Esophagus muscularis mucosa (tissue), 4 donors: ENCODE measurements around the gene SLC35F3. TPM values are rescaled to one million over a fixed set of nuclear protein-coding genes. Genes with fewer than 3 reads are reported as not detected.

Experiments used
- DNase-seq: peaks from one replicate; pipeline ENCODE4 v3.0.0-alpha.2; 2017; ENCODE audit errors: extremely low spot score
- H3K27ac ChIP-seq, 4 donors: fragments of 200-600 bp; sonication (generic); replicated peaks in 1 of 4; 1 replicate in 3 of 4; 2 replicates in 1 of 4; pipeline ENCODE4 v1.5.1; 2016 to 2019; ENCODE audit warnings: mild to moderate bottlenecking in 1 of 4
- H3K27me3 ChIP-seq, 4 donors: fragments of 200-600 bp; sonication (generic); one replicate each; pipeline versions ENCODE4 v1.5.1 to v1.6.0; 2016 to 2019
- H3K36me3 ChIP-seq, 4 donors: fragments of 200-600 bp; sonication (generic); one replicate each; pipeline ENCODE4 v1.5.1; 2016 to 2019
- H3K4me1 ChIP-seq, 4 donors: fragments of 200-600 bp; sonication (generic); one replicate each; pipeline ENCODE4 v1.5.1; 2016 to 2019
- H3K4me3 ChIP-seq, 4 donors: fragments of 200-600 bp; sonication (generic); 1 replicate in 2 of 4; 2 replicates in 2 of 4; pipeline ENCODE4 v1.5.1; 2016 to 2019; ENCODE audit warnings: mild to moderate bottlenecking in 4 of 4, moderate library complexity in 1 of 4
- H3K9me3 ChIP-seq, 4 donors: fragments of 200-600 bp; sonication (generic); 1 replicate in 3 of 4; 2 replicates in 1 of 4; pipeline ENCODE4 v1.5.1; 2016 to 2019
- CTCF ChIP-seq, 3 experiments: fragments of 200-600 bp in 2 of 3; fragments of 450-650 bp in 1 of 3; sonication (generic) in 2 of 3; IDR thresholded peaks; one replicate each; pipeline ENCODE4 v1.5.1; 2017 to 2019; ENCODE audit warnings: antibody characterized with exemption in 3 of 3, mild to moderate bottlenecking in 2 of 3, moderate library complexity in 1 of 3
- EP300 ChIP-seq: sonication (generic); formaldehyde crosslinking; IDR thresholded peaks from one replicate; pipeline ENCODE4 v1.6.1; 2017; ENCODE audit warnings: antibody characterized with exemption
- POLR2A ChIP-seq: fragments of 450-650 bp; IDR thresholded peaks from one replicate; pipeline ENCODE4 v1.6.1; 2017; ENCODE audit warnings: antibody characterized with exemption, moderate library complexity, mild to moderate bottlenecking, low read depth
- POLR2AphosphoS5 ChIP-seq, 2 donors: sonication (generic); formaldehyde crosslinking; IDR thresholded peaks; one replicate each; pipeline ENCODE4 v1.6.1; 2017; ENCODE audit warnings: antibody characterized with exemption in 2 of 2
- WGBS: methylation state at CpG from one replicate; pipeline ENCODE4 v1.1.5; 2018; 5-methylcytosine and 5-hydroxymethylcytosine counted together
- intact Hi-C: fragments of 100-400 bp; cut with DNase I; formaldehyde crosslinking; loops from one replicate; pipeline ENCODE4 v1.15.1; 2023
- total RNA-seq, 4 donors: library from RNA; depleted of rRNA; stranded (reverse); fragments of >200 nt; gene quantifications; one replicate each; pipeline versions ENCODE4 v1.1.0 to v1.2.1, GENCODE V29; 2016

The SLC35F3 gene
- total RNA-seq, 4 donors from 2014 or later, result 0.34 TPM; not detected in 3

- TF ChIP-seq POLR2A (no peak), CTCF (IDR thresholded peaks at IDR 0.05) (peak; percentile 35 to 77 (median 59))
- 24% methylated on average over 20 of the region's 20 CpGs for WGBS
- peak overlapping the region; percentile 16 to 43 (median 39) for H3K4me3 ChIP-seq
- no peaks in the 10 kb centered on the region for H3K36me3 ChIP-seq
- H3K27ac ChIP-seq, result no peak overlapping the region
- intact Hi-C loops, result no loop called here
- peak; percentile 91 for DNase-seq
- peaks cover 3 to 8% (median 5%) of the 10 kb centered on the region in 4 donors for H3K4me1 ChIP-seq
- peaks cover 0 to 37% (median 0%) of the 10 kb centered on the region in 4 donors for H3K27me3 ChIP-seq
- no peaks in the 10 kb centered on the region for H3K9me3 ChIP-seq
Observed at GRCh38 chr1:234326497-234327366, 422.3 kb downstream of the SLC35F3 start.

GRCh38 chr1:234327577-234328164, 423.2 kb downstream of the SLC35F3 start:
- Histone ChIP-seq H3K4me1 (peaks cover 3 to 8% (median 5%) of the 10 kb centered on the region in 4 donors), H3K27ac (no peak overlapping the region), H3K36me3 (no peaks in the 10 kb centered on the region), H3K9me3 (no peaks in the 10 kb centered on the region), H3K4me3 (no peak overlapping the region), H3K27me3 (peaks cover 0 to 40% (median 0%) of the 10 kb centered on the region in 4 donors)
- intact Hi-C loops, result no loop called here
- DNase-seq, result peak; percentile 34
- 88% methylated on average over 9 of the region's 9 CpGs for WGBS
- TF ChIP-seq EP300, result no peak
- no peak for TF ChIP-seq CTCF (IDR thresholded peaks at IDR 0.05)
- no peak for TF ChIP-seq POLR2AphosphoS5 (IDR thresholded peaks at IDR 0.05)
- no peak for TF ChIP-seq POLR2A

GRCh38 chr1:234330843-234331215, 426.4 kb downstream of the SLC35F3 start:
- DNase-seq, result peak; percentile 75
- 86% methylated on average over 4 of the region's 4 CpGs for WGBS
- Histone ChIP-seq H3K27me3 (peaks cover 0 to 15% (median 0%) of the 10 kb centered on the region in 4 donors), H3K4me3 (no peak overlapping the region), H3K36me3 (no peaks in the 10 kb centered on the region), H3K4me1 (peaks cover 3 to 8% (median 5%) of the 10 kb centered on the region in 4 donors), H3K9me3 (peaks cover 0 to 5% (median 0%) of the 10 kb centered on the region in 4 donors), H3K27ac (no peak overlapping the region)
- no peak for TF ChIP-seq POLR2A
- no peak for TF ChIP-seq POLR2AphosphoS5 (IDR thresholded peaks at IDR 0.05)
- TF ChIP-seq CTCF (IDR thresholded peaks at IDR 0.05), result no peak
- TF ChIP-seq EP300, result no peak
- intact Hi-C loops, result no loop called here

- DNase-seq, result peak; percentile 74
- no peak for TF ChIP-seq POLR2AphosphoS5 (IDR thresholded peaks at IDR 0.05)
- TF ChIP-seq POLR2A, result no peak
- no peak for TF ChIP-seq CTCF (IDR thresholded peaks at IDR 0.05)
- no peak for TF ChIP-seq EP300
- 70% methylated on average over 2 of the region's 2 CpGs for WGBS
Observed at GRCh38 chr1:234331507-234331906, 427.0 kb downstream of the SLC35F3 start.

More at GRCh38 chr1:234331507-234331906, 427.0 kb downstream of the SLC35F3 start:
- intact Hi-C loops, result no loop called here
- Histone ChIP-seq H3K36me3 (no peaks in the 10 kb centered on the region), H3K27ac (no peak overlapping the region), H3K4me1 (peaks cover 3 to 6% (median 4%) of the 10 kb centered on the region in 4 donors), H3K4me3 (no peak overlapping the region), H3K27me3 (peaks cover 0 to 9% (median 0%) of the 10 kb centered on the region in 4 donors), H3K9me3 (peaks cover 0 to 11% (median 0%) of the 10 kb centered on the region in 4 donors)
